Cardiac septum (tissue), 1 donor: Measurements from ENCODE around the gene HIVEP3. TPM values are rescaled to one million over a fixed set of nuclear protein-coding genes. Genes with fewer than 3 reads are reported as not detected.
A peak's percentile ranks its signal among the peaks of the same experiment; 100 is the strongest.

Source experiments
- DNase-seq: peaks from one replicate; pipeline ENCODE4 v3.0.0-alpha.2; 2020; ENCODE audit warnings: low spot score
- intact Hi-C: fragments of 100-400 bp; cut with DNase I; formaldehyde crosslinking; loops from one replicate; pipeline ENCODE4 v1.14.0; 2022
- total RNA-seq: library from RNA; stranded (reverse); fragmentation: NEBNext Ultra II Directional; extraction: Animal tissue kit (Norgen Biotek cat#: 25700); gene quantifications from one replicate; pipeline ENCODE4 v1.2.1, GENCODE V29; 2021
- donor health status: DM: no; HTN: no; CAD: no.

The HIVEP3 gene
- total RNA-seq, 1 donor from 2014 or later: 3.7 TPM

GRCh38 chr1:41683681-41684500 lies 234.8 kb downstream of the HIVEP3 start:
- intact Hi-C loops: no loop called here
- DNase-seq: peak; percentile 89

GRCh38 chr1:41682845-41683625 lies 235.7 kb downstream of the HIVEP3 start:
- intact Hi-C loops: no loop called here
- no peak for DNase-seq

- intact Hi-C loops: no loop called here
- no peak for DNase-seq
Observed at GRCh38 chr1:41682149-41682548, 236.6 kb downstream of the HIVEP3 start.

GRCh38 chr1:41681331-41682098 lies 237.2 kb downstream of the HIVEP3 start:
- no peak for DNase-seq
- intact Hi-C loops: no loop called here

GRCh38 chr1:41679994-41680393 lies 238.7 kb downstream of the HIVEP3 start:
- DNase-seq: no peak
- intact Hi-C loops: loop anchor here (5.0 kb wide), 1 partner anchor 53 kb away; no protein-coding TSS in a partner anchor

- intact Hi-C loops: loop anchor here (5.0 kb wide), 1 partner anchor 52 kb away; no protein-coding TSS in a partner anchor
- no peak for DNase-seq
Observed at GRCh38 chr1:41679531-41679930, 239.2 kb downstream of the HIVEP3 start.

GRCh38 chr1:41678111-41678878 lies 240.4 kb downstream of the HIVEP3 start:
- DNase-seq: no peak
- intact Hi-C loops: loop anchor here (5.0 kb wide), 1 partner anchor 51 kb away; no protein-coding TSS in a partner anchor

- intact Hi-C loops: loop anchor here (5.0 kb wide), 1 partner anchor 50 kb away; no protein-coding TSS in a partner anchor
- no peak for DNase-seq
Observed at GRCh38 chr1:41677620-41678019, 241.1 kb downstream of the HIVEP3 start.

- no peak for DNase-seq
- intact Hi-C loops: loop anchor here (5.0 kb wide), 1 partner anchor 48 kb away; no protein-coding TSS in a partner anchor
Observed at GRCh38 chr1:41675401-41675800, 243.3 kb downstream of the HIVEP3 start.

GRCh38 chr1:41674522-41674921 lies 244.2 kb downstream of the HIVEP3 start:
- intact Hi-C loops: no loop called here
- DNase-seq: no peak

GRCh38 chr1:41673806-41674205 lies 244.9 kb downstream of the HIVEP3 start:
- intact Hi-C loops: no loop called here
- no peak for DNase-seq

GRCh38 chr1:41673378-41673777 lies 245.3 kb downstream of the HIVEP3 start:
- DNase-seq: no peak
- intact Hi-C loops: no loop called here

- no peak for DNase-seq
- intact Hi-C loops: no loop called here
Observed at GRCh38 chr1:41672641-41673361, 245.9 kb downstream of the HIVEP3 start.

- intact Hi-C loops: no loop called here
- DNase-seq: no peak
Observed at GRCh38 chr1:41672173-41672572, 246.5 kb downstream of the HIVEP3 start.

GRCh38 chr1:41671116-41671755 lies 247.5 kb downstream of the HIVEP3 start:
- intact Hi-C loops: no loop called here
- no peak for DNase-seq

- DNase-seq: no peak
- intact Hi-C loops: no loop called here
Observed at GRCh38 chr1:41670217-41670957, 248.3 kb downstream of the HIVEP3 start.

- no peak for DNase-seq
- intact Hi-C loops: loop anchor here (10.0 kb wide), 1 partner anchor 366 kb away; no protein-coding TSS in a partner anchor
Observed at GRCh38 chr1:41668967-41669366, 249.8 kb downstream of the HIVEP3 start.
